ENCODE results near the gene TOX3.

TOX3 gene

GRCh38 chr16:52494145-52494544 is 52.8 kb downstream of the TOX3 start:
- Histone ChIP-seq H3K4me1 (ENCODE audit: control insufficient read depth, low read depth, low read length) (no peaks in the 10 kb centered on the region), H2AK5ac (ENCODE audit: low read length) (no peak overlapping the region), H3K4me3 (ENCODE audit: low read length) (no peak overlapping the region)

GRCh38 chr16:52492789-52493357 is 54.1 kb downstream of the TOX3 start:
- H2BK120ac ChIP-seq (ENCODE audit: low read depth, low read length), result no peak overlapping the region
- H4K5ac ChIP-seq (ENCODE audit: low read length), result no peak overlapping the region
- no peak overlapping the region for H3K4ac ChIP-seq (ENCODE audit: low read depth, low read length)
- no CpG with 5 or more reads among the region's 5 CpGs for WGBS (ENCODE audit: extremely low coverage, insufficient coverage, low lambda C conversion rate)
- no peak overlapping the region for H3K4me3 ChIP-seq (ENCODE audit: low read length)
- H3K23ac ChIP-seq (ENCODE audit: low read length), result no peak overlapping the region
- H3K36me3 ChIP-seq (ENCODE audit: control insufficient read depth, insufficient read depth, low read length), result no peaks in the 10 kb centered on the region
- no peaks in the 10 kb centered on the region for H3K79me2 ChIP-seq (ENCODE audit: control insufficient read depth, insufficient read depth, low read length)
- H2BK5ac ChIP-seq (ENCODE audit: low read length), result no peak overlapping the region
- no peak overlapping the region for H2AK5ac ChIP-seq (ENCODE audit: low read length)
- H3K18ac ChIP-seq (ENCODE audit: low read length), result no peak overlapping the region
- no peak overlapping the region for H4K8ac ChIP-seq (ENCODE audit: low read depth, low read length)
- H3K56ac ChIP-seq (ENCODE audit: low read length), result no peak overlapping the region
- DNase-seq, result no peak
- H3K4me2 ChIP-seq (ENCODE audit: low read length), result no peak overlapping the region
- H2BK15ac ChIP-seq (replicated peaks; ENCODE audit: low read depth), result no peak overlapping the region
- H3K9ac ChIP-seq (ENCODE audit: low read length), result no peak overlapping the region
- H3K27me3 ChIP-seq (ENCODE audit: insufficient read depth, low read length, poor library complexity), result no peaks in the 10 kb centered on the region
- H3K27ac ChIP-seq (ENCODE audit: low read depth, low read length), result no peak overlapping the region
- H3K79me1 ChIP-seq (ENCODE audit: low read length), result no peaks in the 10 kb centered on the region
- H3K4me1 ChIP-seq (ENCODE audit: control insufficient read depth, low read depth, low read length), result no peaks in the 10 kb centered on the region

More at GRCh38 chr16:52494145-52494544, 52.8 kb downstream of the TOX3 start:
- H3K23ac ChIP-seq (ENCODE audit: low read length), result no peak overlapping the region
- no peak overlapping the region for H3K4ac ChIP-seq (ENCODE audit: low read depth, low read length)
- H4K8ac ChIP-seq (ENCODE audit: low read depth, low read length), result no peak overlapping the region
- no peak overlapping the region for H3K56ac ChIP-seq (ENCODE audit: low read length)
- WGBS (ENCODE audit: extremely low coverage, insufficient coverage, low lambda C conversion rate), result no CpG with 5 or more reads among the region's 4 CpGs
- no peak overlapping the region for H2BK5ac ChIP-seq (ENCODE audit: low read length)
- H3K36me3 ChIP-seq (ENCODE audit: control insufficient read depth, insufficient read depth, low read length), result no peaks in the 10 kb centered on the region
- no peaks in the 10 kb centered on the region for H3K79me2 ChIP-seq (ENCODE audit: control insufficient read depth, insufficient read depth, low read length)
- H3K18ac ChIP-seq (ENCODE audit: low read length), result no peak overlapping the region
- DNase-seq, result no peak
- no peak overlapping the region for H3K9ac ChIP-seq (ENCODE audit: low read length)
- no peak overlapping the region for H4K5ac ChIP-seq (ENCODE audit: low read length)
- no peak overlapping the region for H2BK15ac ChIP-seq (replicated peaks; ENCODE audit: low read depth)
- no peaks in the 10 kb centered on the region for H3K79me1 ChIP-seq (ENCODE audit: low read length)
- no peaks in the 10 kb centered on the region for H3K27me3 ChIP-seq (ENCODE audit: insufficient read depth, low read length, poor library complexity)
- no peak overlapping the region for H3K4me2 ChIP-seq (ENCODE audit: low read length)
- no peak overlapping the region for H2BK120ac ChIP-seq (ENCODE audit: low read depth, low read length)
- H3K27ac ChIP-seq (ENCODE audit: low read depth, low read length), result no peak overlapping the region

- Histone ChIP-seq H3K36me3 (ENCODE audit: control insufficient read depth, insufficient read depth, low read length) (no peaks in the 10 kb centered on the region), H3K79me1 (ENCODE audit: low read length) (no peaks in the 10 kb centered on the region), H3K4me3 (ENCODE audit: low read length) (no peak overlapping the region), H2AK5ac (ENCODE audit: low read length) (no peak overlapping the region), H4K5ac (ENCODE audit: low read length) (no peak overlapping the region), H3K27ac (ENCODE audit: low read depth, low read length) (no peak overlapping the region), H4K8ac (ENCODE audit: low read depth, low read length) (no peak overlapping the region), H3K56ac (ENCODE audit: low read length) (no peak overlapping the region), H3K4me2 (ENCODE audit: low read length) (no peak overlapping the region), H3K27me3 (ENCODE audit: insufficient read depth, low read length, poor library complexity) (no peaks in the 10 kb centered on the region), H2BK5ac (ENCODE audit: low read length) (no peak overlapping the region), H3K79me2 (ENCODE audit: control insufficient read depth, insufficient read depth, low read length) (no peaks in the 10 kb centered on the region), H3K4ac (ENCODE audit: low read depth, low read length) (no peak overlapping the region), H2BK15ac (replicated peaks; ENCODE audit: low read depth) (no peak overlapping the region), H3K9ac (ENCODE audit: low read length) (no peak overlapping the region), H2BK120ac (ENCODE audit: low read depth, low read length) (no peak overlapping the region), H3K4me1 (ENCODE audit: control insufficient read depth, low read depth, low read length) (no peaks in the 10 kb centered on the region), H3K18ac (ENCODE audit: low read length) (no peak overlapping the region), H3K23ac (ENCODE audit: low read length) (no peak overlapping the region)
- WGBS (ENCODE audit: extremely low coverage, insufficient coverage, low lambda C conversion rate), result no CpG with 5 or more reads among the region's 1 CpG
- DNase-seq, result peak; percentile 14
Observed at GRCh38 chr16:52491216-52491615, 55.7 kb downstream of the TOX3 start.

GRCh38 chr16:52489894-52490293 is 57.0 kb downstream of the TOX3 start:
- DNase-seq, result no peak
- no peak overlapping the region for H3K18ac ChIP-seq (ENCODE audit: low read length)
- H4K5ac ChIP-seq (ENCODE audit: low read length), result no peak overlapping the region
- H3K56ac ChIP-seq (ENCODE audit: low read length), result no peak overlapping the region
- no peak overlapping the region for H3K4me3 ChIP-seq (ENCODE audit: low read length)
- H2BK15ac ChIP-seq (replicated peaks; ENCODE audit: low read depth), result no peak overlapping the region
- no peak overlapping the region for H4K8ac ChIP-seq (ENCODE audit: low read depth, low read length)
- H2BK120ac ChIP-seq (ENCODE audit: low read depth, low read length), result no peak overlapping the region
- H2AK5ac ChIP-seq (ENCODE audit: low read length), result no peak overlapping the region
- no peak overlapping the region for H3K4ac ChIP-seq (ENCODE audit: low read depth, low read length)
- no CpG with 5 or more reads among the region's 6 CpGs for WGBS (ENCODE audit: extremely low coverage, insufficient coverage, low lambda C conversion rate)
- H3K4me2 ChIP-seq (ENCODE audit: low read length), result no peak overlapping the region
- H3K79me1 ChIP-seq (ENCODE audit: low read length), result no peaks in the 10 kb centered on the region
- H3K27me3 ChIP-seq (ENCODE audit: insufficient read depth, low read length, poor library complexity), result no peaks in the 10 kb centered on the region
- no peaks in the 10 kb centered on the region for H3K36me3 ChIP-seq (ENCODE audit: control insufficient read depth, insufficient read depth, low read length)
- H3K23ac ChIP-seq (ENCODE audit: low read length), result no peak overlapping the region
- H3K4me1 ChIP-seq (ENCODE audit: control insufficient read depth, low read depth, low read length), result no peaks in the 10 kb centered on the region
- no peak overlapping the region for H2BK5ac ChIP-seq (ENCODE audit: low read length)
- no peaks in the 10 kb centered on the region for H3K79me2 ChIP-seq (ENCODE audit: control insufficient read depth, insufficient read depth, low read length)
- H3K27ac ChIP-seq (ENCODE audit: low read depth, low read length), result no peak overlapping the region
- H3K9ac ChIP-seq (ENCODE audit: low read length), result no peak overlapping the region

GRCh38 chr16:52488837-52489289 is 58.1 kb downstream of the TOX3 start:
- Histone ChIP-seq H3K56ac (ENCODE audit: low read length) (no peak overlapping the region), H3K4me3 (ENCODE audit: low read length) (no peak overlapping the region), H3K79me2 (ENCODE audit: control insufficient read depth, insufficient read depth, low read length) (no peaks in the 10 kb centered on the region), H3K9ac (ENCODE audit: low read length) (no peak overlapping the region), H3K4me1 (ENCODE audit: control insufficient read depth, low read depth, low read length) (no peaks in the 10 kb centered on the region), H4K8ac (ENCODE audit: low read depth, low read length) (no peak overlapping the region), H3K36me3 (ENCODE audit: control insufficient read depth, insufficient read depth, low read length) (no peaks in the 10 kb centered on the region), H4K5ac (ENCODE audit: low read length) (no peak overlapping the region), H3K4ac (ENCODE audit: low read depth, low read length) (no peak overlapping the region), H2BK15ac (replicated peaks; ENCODE audit: low read depth) (no peak overlapping the region), H3K27ac (ENCODE audit: low read depth, low read length) (no peak overlapping the region), H2AK5ac (ENCODE audit: low read length) (no peak overlapping the region), H3K4me2 (ENCODE audit: low read length) (no peak overlapping the region), H2BK5ac (ENCODE audit: low read length) (no peak overlapping the region), H3K27me3 (ENCODE audit: insufficient read depth, low read length, poor library complexity) (no peaks in the 10 kb centered on the region), H3K23ac (ENCODE audit: low read length) (no peak overlapping the region), H3K18ac (ENCODE audit: low read length) (no peak overlapping the region), H2BK120ac (ENCODE audit: low read depth, low read length) (no peak overlapping the region), H3K79me1 (ENCODE audit: low read length) (no peaks in the 10 kb centered on the region)
- DNase-seq, result no peak

- no peak for DNase-seq
- H2BK5ac ChIP-seq (ENCODE audit: low read length), result no peak overlapping the region
- no peak overlapping the region for H3K4me2 ChIP-seq (ENCODE audit: low read length)
- H3K9ac ChIP-seq (ENCODE audit: low read length), result no peak overlapping the region
- no peak overlapping the region for H2BK15ac ChIP-seq (replicated peaks; ENCODE audit: low read depth)
- H3K4ac ChIP-seq (ENCODE audit: low read depth, low read length), result no peak overlapping the region
- H3K4me3 ChIP-seq (ENCODE audit: low read length), result no peak overlapping the region
- no peak overlapping the region for H4K5ac ChIP-seq (ENCODE audit: low read length)
- H2AK5ac ChIP-seq (ENCODE audit: low read length), result no peak overlapping the region
- H3K36me3 ChIP-seq (ENCODE audit: control insufficient read depth, insufficient read depth, low read length), result no peaks in the 10 kb centered on the region
- H3K23ac ChIP-seq (ENCODE audit: low read length), result no peak overlapping the region
- no peaks in the 10 kb centered on the region for H3K79me1 ChIP-seq (ENCODE audit: low read length)
- H3K56ac ChIP-seq (ENCODE audit: low read length), result no peak overlapping the region
- H2BK120ac ChIP-seq (ENCODE audit: low read depth, low read length), result no peak overlapping the region
- no peak overlapping the region for H3K18ac ChIP-seq (ENCODE audit: low read length)
- H3K27ac ChIP-seq (ENCODE audit: low read depth, low read length), result no peak overlapping the region
- no peak overlapping the region for H4K8ac ChIP-seq (ENCODE audit: low read depth, low read length)
- WGBS (ENCODE audit: extremely low coverage, insufficient coverage, low lambda C conversion rate), result no CpG with 5 or more reads among the region's 1 CpG
- no peaks in the 10 kb centered on the region for H3K4me1 ChIP-seq (ENCODE audit: control insufficient read depth, low read depth, low read length)
- no peaks in the 10 kb centered on the region for H3K79me2 ChIP-seq (ENCODE audit: control insufficient read depth, insufficient read depth, low read length)
- no peaks in the 10 kb centered on the region for H3K27me3 ChIP-seq (ENCODE audit: insufficient read depth, low read length, poor library complexity)
Observed at GRCh38 chr16:52487849-52488457, 59.0 kb downstream of the TOX3 start.
